HG03558 (cell line): ENCODE results near the gene ZNF584.
"Not testable (repeated sequence)": the region's sequence is repeated elsewhere in the genome, so short reads cannot be mapped to it uniquely, and the experiment has no call there.

Experiments used
- ATAC-seq: cut with Tn5 transposase; IDR thresholded peaks from one replicate; pipeline ENCODE4 v1.9.1; 2021; ENCODE audit warnings: moderate number of reproducible peaks; ENCODE audit not compliant: unreplicated experiment; ENCODE audit errors: extremely low read depth

Gene ZNF584

DNA sequence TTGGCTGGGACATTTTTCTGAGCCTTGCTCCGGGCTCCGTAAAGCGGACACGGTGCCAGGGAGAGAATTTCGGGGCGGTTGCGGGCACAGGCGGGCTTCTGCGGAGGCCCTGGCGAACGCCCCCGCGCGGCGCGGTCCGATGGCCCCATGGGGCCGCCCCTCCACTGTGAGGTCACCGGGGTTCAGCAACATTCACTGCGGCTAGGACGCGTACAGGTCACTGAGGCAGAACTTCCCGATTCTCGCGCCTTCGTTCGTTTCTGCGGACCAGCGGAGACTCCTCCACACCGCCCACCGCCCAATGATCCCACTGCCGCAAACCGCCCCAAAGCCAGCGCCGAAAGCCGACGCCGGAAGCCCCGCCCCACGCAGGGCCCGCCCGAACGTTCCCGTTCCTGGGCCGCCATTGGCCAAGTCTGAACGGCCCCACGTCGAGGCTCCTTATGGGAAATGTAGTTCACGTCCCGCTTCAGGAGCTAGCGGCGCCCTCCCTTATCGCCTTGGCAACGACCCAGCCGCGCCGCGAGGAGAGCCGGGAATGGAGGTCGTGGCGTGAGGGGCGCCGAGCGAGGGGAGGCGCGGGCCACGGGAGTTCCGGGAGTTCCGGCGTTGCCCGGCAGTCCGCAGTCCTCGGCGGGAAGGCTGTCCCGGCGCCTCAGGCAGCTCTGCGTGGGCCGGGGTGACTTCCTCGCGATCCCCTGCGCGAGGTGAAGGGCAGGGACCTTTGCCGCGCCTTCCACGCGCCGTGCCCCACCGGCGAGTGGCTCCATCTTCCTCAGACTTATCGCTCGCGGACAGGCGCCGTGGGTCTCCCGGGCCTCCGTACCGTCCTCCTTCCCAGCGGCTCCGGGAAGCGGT, at the start of gene ZNF584:
Gene ZNF584 (plus strand): TSS at position 498 of the 858 bp plus-strand sequence. CDS start 499 bp downstream, outside the sequence.
- ATAC-seq = peak; percentile 71

DNA sequence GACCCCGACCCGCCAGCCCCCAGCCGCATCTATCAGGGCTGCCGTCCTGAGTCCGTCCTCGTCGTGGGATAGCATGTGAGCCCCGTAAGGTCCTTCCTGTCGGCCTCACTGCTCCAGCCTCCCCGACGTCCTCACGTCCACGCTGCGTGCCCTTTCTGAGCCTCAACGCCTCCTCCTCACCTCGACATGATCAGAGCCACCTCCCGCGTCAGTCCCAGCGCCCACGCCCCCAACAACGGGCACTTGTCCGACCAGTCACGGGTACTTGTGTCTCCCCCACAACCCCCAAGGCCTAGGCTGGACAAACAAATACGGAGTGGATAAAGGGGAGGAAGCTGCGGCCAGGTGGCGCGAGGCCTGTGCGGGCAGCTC, 46.6 kb upstream of the ZNF584 start:
- no peak for ATAC-seq

GRCh38 chr19:58362272-58362994, 46.0 kb upstream of the ZNF584 start, which contains the start of gene ZNF497:
Gene ZNF497 (minus strand): TSS chr19:58362751. CDS start chr19:58357635, 5,116 bp downstream.
- peak; percentile 53 for ATAC-seq

DNA sequence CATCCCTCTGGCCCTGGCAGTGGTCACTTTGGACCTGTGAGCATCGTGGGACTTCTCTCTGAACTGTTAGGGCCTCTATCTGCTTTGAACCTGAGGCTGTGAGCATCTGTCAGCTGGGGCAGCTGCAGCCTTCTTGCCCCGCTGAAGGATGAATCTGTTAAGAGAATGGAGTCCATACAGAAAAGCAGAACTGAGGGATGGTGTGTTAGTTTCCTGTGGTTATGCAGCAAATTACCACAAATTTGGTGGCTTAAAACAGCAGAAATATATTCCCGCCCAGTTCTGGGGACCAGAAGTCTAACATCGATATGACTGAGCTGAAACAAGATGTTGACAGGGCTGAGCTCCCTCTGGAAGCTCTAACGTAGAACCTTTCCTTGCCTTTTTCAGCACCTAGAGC, 44.3 kb upstream of the ZNF584 start:
- no peak for ATAC-seq

- ATAC-seq = no peak
Measured at GRCh38 chr19:58366585-58367430, 41.6 kb upstream of the ZNF584 start.

- no peak for ATAC-seq
Measured at GRCh38 chr19:58367698-58368454, 40.6 kb upstream of the ZNF584 start.

DNA sequence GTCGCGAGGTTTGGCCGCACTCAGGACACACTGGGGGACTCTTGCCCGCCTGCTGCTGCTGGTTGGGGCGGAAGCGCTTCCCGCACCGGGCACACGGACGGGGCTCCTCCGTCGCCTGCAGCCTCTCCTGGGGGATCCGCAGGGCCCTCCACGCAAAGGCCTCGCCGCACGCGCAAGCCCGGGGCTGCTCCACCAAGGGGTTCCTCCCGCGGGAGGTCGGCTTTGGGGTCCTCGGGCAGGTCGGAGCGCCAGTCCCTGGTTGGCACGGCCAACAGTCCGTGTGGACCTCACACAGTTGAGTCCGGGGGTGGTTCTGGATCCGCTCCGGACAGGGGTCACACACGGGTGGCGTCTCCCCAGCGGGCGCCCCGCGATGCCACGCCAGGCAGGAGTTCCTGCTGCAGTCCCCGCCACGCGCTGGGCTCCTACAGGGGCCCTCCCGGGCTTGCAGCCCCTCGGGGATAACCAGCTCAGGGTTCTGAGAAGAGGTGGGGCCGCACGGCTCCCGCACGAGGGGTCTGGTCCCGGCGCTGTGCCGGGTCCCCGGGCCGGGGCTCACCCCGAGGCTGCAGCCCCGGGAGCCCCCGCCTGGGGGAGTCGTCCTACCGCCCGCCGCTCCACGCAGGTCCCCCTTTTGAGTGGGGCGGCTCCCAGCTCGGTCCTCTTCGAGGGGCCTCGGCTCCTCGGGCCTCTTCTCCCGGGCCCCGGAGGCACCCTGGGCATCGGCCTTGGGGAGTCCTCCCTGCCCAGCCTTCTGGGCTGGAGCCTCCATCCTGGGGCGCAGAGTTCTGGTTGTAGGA, 39.7 kb upstream of the ZNF584 start:
- no peak for ATAC-seq

DNA sequence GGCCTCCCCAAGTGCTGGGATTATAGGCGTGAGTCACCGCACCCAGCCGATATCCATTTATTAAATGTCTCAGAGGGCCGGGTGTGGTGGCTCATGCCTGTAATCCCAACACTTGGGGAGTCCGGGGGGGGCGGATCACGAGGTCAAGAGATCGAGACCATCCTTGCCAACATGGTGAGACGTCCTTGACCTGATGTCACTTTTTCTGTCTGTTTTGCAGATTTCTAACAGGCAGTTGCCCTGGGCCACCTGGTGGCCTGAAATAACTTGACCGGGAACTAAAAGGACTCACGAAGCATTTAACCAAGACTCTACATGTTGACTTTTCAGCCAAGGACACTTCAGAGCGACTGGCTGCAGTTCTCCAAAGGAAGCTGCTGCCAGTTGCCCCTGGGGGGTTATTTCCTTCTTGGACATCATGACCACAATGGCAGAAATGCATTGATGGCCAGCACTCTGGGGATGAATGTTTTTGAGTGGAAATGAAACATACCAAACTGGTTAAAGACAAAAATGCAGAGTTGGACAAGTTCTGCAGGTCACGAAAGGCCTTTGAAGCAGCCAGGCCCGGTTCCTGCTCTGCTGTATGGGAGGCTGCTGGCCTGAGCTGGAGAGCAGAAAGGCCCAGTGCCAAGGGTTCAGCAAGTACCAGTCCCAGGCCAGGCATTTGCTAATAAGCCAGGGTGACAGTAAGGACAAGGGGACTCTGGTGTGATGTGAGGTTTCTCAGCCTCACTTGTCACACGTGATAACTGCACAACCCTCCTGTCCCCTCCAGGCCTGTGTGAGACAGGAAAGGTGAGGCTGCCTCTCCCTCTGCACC, 35.9 kb upstream of the ZNF584 start:
- ATAC-seq = no peak

GRCh38 chr19:58374200-58374599, 34.2 kb upstream of the ZNF584 start:
- no peak for ATAC-seq

DNA sequence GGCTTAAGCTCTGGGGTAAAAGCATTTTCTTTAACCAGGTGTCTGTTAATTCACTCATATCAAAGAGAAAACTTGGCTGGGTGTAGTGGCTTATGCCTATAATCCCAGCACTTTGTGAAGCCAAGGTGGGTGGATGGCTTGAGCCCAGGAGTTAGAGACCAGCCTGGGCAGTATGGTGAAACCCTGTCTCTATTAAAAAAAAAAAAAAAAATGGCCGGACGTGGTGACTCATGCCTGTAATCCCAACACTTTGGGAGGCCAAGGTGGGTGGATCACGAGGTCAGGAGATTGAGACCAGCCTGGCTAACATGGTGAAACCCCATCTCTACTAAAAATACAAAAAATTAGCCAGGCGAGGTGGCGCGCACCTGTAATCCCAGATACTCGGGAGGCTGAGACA, 31.7 kb upstream of the ZNF584 start:
- ATAC-seq = not testable (repeated sequence)

DNA sequence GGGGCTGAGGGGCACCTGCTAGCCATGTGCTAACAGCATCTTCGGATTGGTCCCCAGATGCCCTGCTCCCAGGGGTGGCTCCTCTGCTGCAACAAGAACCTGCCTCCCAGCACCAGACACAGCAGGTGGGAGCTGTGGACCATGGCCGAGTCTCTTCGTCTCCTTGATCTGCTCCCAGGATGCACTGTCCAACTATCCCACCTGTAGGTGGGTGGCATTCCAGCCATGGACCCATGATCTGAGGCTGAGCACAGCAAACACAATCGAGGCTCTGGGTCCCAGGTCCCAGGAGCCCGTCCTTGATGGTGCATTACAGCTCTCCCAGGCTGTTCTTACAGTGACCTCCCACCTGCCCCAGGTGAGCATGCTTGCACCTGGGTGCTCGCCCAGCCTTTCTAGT, 29.2 kb upstream of the ZNF584 start:
- no peak for ATAC-seq

GRCh38 chr19:58380037-58380661, 28.3 kb upstream of the ZNF584 start:
- no peak for ATAC-seq

- ATAC-seq = peak; percentile 70
Measured at GRCh38 chr19:58380662-58381459, 27.6 kb upstream of the ZNF584 start, which contains the start of gene ZNF837. Gene ZNF837 (minus strand): TSS chr19:58381030. CDS start chr19:58369332, 11,698 bp downstream.

DNA sequence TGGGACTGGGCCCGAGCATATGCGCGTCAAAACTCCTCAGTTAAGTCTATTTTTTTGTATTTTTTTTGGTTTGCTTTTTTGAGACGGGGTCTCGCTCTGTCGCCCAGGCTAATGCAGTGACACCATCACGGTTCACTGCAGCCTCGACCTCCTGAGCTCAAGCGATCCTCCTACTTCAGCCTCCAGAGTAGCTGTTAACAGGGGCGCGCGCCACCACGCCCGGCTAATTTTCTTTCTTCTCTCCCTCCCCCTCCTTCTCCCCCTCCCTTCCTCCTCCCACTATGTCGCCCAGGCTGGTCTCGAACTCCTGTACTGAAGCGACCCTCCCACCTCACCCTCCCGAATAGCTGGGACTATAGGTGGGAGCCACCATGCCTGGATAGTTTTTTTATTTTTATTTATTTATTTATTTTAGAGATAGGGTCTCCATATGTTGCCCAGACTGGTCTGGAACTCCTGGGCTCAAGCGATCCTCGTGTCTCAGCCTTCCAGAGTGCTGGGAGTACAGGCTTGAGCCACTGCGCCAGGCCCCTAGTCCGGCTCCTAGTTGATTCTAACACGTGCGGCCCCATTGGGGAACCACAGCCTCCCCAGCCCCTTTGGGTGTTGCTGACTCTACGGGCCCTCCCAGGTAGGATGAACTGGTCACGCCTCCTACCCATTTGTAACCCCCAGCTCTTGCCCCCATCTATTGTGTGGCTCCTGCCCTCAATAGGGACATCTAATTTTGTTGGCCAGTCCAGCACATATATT, 26.8 kb upstream of the ZNF584 start:
- ATAC-seq = no peak

DNA sequence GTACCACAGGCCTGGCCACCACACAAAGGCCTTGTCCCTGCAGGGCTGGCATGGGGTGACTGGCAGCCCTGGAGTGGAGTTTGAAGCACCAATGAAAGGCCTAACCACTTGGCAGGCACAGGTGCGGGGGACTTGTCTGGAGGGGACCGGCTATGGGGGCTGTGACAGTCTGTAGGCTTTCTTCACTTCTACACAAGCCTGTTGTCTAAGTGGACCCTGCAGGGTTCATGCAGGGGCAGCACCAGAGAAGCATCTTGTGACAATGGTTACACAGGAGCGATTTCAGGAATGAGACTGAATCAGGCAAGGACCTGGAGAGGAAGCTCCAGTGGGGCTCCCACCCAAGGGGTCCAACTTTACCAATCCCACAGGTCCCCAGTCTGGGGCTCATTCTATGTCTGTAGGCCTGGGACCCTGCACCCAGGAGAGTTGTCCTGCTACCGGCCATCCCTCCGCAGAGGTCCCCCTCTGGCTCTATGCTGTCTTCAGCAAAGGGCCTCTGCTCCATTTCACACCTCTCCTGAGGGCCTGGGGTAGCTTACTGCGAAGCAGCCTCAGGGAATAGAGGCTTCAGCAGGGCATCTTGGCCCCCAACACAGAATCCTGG, 25.3 kb upstream of the ZNF584 start:
- no peak for ATAC-seq
